ENCODE data around the gene TPST2.

Gene TPST2

DNA sequence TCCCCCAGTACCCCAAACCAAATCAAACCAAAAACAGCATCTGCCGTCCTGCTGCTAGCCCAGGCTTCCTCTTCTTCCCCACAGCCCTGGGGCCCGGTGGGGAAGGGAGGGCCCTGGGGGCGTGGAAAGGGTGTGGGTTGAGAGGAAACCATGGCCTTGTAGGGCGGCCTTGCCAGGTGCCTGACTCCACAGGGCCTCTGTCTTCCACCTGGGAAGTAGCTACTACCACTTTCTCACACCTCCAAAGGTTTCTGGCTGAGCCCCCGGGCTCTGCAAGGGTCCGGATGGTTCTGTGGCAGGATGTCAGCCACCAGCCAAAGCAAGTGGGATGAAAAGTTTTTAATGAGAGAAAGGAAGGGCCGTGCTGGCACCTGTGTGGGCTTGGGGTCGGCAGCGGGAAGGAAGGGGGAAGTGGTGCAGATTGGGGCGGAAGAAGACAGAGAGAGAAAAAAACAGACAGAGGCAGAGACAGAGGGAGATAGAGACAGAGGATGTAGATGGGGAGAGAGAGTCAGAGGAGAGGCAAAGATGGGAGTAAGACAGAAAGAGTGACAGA lies 10.5 kb downstream of the TPST2 start:
- no peak for DNase-seq

- DNase-seq = no peak
Measured at GRCh38 chr22:26577081-26577480, 12.9 kb downstream of the TPST2 start.

- peak; percentile 49 for DNase-seq
Measured at GRCh38 chr22:26576026-26576680, 13.8 kb downstream of the TPST2 start.

GRCh38 chr22:26574001-26574723 lies 15.8 kb downstream of the TPST2 start:
- no peak for DNase-seq

DNA sequence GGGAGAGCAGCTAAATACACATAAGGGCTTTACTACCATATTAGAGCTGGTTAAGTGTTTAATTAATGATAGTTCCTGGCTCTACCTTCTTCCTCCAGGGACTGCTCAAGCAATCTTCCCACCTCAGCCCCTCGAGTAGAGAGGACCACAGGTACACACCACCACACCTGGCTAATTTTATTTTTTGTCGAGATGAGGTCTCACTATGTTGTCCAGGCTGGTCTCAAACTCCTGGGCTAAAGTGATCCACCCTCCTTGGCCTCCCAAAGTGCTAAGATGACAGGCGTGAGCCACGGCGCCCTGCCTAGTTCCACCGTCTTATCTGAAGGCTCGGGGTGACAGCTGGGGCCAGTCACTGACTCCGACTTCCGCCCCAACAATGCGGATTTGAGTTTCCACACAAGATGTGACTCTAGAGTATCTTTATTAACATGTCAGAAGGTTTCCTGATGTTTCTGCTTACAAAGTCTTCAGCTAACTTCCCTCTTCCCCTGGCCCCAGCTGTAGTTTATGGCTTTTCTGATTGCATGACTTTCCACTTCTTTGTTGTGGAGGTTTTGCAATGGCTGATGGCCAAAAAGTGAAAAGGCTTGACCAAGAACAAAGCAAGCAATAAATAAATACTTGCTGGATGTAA lies 16.8 kb downstream of the TPST2 start:
- DNase-seq = no peak

DNA sequence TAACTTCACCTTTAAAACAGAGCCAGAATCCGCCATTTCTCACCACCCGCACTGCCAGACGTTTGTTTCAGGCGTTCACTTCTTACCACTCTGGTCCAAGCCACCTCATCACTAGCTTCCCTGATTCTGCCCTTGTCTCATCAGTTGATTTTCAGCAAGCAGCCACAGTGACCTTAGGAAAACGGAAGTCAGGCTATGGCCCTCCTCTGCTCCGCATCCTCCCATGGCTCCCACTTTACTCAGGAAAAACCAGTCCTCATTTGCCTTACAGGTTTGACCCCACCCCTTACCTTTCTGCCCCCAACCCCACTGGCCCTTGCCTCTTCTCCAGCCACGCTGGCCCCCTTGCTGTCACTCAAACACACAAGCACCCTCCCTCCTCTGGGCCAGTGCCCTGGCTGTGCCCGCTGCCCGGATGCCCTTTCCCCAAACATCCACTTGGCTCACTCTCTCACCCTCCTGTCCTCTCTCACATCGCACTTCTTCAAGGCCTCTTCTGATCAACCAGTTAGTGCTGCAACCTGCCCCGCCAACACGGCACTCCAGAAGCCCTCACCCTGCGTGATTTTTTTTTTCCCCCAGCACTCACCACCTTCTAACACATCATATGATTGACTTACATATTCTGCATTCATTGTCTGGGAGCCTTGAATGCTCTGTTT lies 18.9 kb downstream of the TPST2 start:
- no peak for DNase-seq

DNA sequence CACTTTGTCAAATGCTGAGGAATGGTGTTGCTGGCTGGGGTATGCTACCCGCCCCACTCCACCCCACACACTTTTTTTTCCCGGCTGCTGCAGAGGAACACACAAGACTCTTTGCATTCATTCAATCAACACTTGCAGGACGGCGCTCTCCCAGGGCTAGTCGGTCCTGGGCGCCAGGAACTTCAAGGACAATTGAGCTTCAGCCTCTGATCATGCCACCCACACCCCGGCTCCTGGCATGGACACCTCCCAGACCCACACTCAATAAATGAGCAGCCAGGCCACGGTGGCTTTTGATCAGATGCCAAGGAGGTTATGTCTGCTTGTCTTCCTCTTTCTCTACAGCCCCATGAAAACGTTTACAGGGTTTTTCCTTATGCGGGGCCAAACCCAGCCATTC lies 19.8 kb downstream of the TPST2 start:
- DNase-seq = no peak

GRCh38 chr22:26568207-26568706 lies 21.7 kb downstream of the TPST2 start:
- no peak for DNase-seq

DNA sequence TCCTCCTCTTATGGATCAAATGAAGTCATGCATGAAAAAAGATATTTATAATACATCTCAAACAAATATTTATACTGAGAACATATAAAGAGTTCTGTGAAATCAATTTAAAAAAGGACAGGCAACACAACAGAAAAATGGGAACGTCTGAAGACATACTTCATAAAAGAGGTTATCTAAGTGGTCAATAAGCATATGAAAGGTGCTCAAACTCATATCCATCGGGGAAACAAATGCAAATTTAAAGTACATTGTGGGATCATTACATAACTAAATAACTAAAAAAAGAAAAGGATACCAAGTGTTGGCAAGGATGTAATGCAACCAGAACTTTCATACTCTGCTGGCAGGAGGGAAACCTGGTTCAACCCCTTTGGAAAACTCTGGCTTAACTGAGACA lies 22.3 kb downstream of the TPST2 start:
- no peak for DNase-seq

- DNase-seq = no peak
Measured at GRCh38 chr22:26566994-26567393, 22.9 kb downstream of the TPST2 start.

DNA sequence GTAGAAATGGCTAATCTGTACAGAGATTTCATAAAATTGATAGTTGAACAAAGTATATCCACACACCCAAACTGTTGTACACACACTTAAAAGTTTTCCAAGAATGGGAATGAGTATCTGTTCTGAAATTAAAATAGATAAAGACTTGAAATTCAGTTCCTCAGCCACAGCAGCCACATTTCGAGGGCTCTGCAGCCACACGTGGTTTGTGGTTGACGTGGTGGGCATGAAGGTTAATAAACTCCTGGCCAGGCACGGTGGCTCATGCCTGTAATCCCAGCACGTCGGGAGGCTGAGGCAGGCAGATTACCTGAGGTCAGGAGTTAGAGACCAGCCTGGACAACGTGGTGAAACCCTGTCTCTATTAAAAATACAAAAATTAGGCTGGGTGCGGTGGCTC lies 24.0 kb downstream of the TPST2 start:
- no peak for DNase-seq

DNA sequence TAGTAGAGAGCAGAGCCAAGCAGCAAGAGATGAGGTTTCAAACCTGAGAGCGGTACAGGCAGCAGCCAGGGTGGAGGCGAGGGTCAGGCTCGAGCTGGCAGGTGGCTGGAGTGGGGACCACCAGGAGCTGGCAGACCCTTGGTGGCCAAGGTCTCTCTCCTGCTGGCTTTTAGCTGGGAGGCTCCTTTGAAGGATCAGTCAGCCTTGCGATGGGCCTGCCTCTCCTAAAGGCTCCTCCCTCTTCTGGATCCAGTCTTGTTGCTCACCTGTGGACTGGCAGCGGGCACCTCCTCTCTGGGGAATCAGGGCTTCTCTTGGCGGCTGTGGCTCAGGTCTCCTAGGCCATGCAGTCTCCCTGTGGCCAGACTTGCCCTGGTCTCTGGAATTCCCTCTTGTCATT lies 24.8 kb downstream of the TPST2 start:
- DNase-seq = no peak

DNA sequence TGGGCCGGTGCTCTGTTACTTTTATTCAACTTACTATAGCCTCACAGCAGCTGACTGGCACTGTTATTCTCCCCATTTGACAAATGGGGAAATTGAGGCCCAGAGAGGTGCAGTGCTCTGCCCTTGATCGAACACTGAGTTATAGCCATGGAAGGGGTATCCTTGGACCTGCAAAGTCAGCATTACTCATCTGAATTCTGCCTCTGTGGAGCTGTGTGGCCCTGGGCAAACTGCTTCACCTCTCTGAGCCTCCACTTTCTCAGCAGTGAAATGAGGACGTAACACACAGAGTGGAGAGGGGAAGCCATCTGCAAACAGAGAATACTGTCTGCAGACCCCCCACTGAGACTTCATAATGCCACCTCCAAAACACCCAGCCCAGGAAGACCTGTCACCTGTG lies 25.3 kb downstream of the TPST2 start:
- no peak for DNase-seq

DNA sequence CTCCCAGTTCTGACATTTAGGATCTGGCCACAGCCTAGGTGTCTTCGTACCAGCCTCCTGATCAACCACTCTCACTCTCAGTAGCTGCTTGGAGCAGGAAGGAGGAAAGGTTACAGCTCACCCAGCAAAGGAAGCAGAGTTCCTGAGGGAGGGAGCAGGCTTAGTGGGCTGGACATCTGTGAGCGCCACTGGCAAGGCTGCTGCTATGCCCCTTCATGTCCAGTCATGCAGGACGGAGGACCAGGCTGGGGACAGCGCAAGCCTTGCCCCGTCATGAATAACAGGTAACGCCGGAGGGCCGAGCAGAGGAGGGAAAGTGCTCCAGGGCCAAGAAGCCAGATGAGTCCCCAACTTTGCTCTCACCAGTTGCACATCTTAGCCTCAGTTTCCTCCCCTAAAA lies 25.8 kb downstream of the TPST2 start:
- DNase-seq = no peak

GRCh38 chr22:26563022-26563421 lies 26.9 kb downstream of the TPST2 start:
- no peak for DNase-seq

GRCh38 chr22:26561756-26562417 lies 28.0 kb downstream of the TPST2 start:
- DNase-seq = no peak

GRCh38 chr22:26559961-26560575 lies 29.9 kb downstream of the TPST2 start:
- DNase-seq = no peak

DNA sequence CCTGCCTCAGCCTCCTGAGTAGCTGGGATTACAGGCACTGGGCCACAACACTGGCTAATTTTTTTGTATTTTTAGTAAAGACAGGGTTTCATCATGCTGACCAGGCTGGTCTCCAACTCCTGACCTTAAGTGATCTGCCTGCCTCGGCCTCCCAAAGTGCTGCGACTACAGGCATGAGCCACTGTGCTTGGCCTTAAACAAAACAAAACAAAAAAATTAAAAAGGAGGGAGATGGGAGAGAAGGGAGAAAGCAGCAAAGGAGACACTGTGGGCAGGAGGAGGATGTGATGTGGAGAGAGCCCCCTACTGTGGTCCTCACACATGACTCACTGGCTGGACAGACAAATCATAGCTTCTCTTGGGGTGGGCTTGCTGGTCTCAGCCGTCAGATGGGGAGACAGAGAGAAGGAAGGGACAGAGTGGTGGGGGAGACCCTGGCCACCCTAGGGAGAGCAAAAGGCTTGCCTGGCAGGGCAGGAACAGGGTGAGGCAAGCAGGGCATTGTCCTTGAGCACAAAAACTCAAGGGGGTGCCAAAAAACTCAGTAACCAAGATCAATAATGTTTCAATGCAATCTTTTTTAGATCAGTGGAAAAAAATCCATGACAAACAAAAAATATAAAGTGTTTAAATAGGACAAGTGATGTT lies 31.6 kb downstream of the TPST2 start:
- peak; percentile 66 for DNase-seq

DNA sequence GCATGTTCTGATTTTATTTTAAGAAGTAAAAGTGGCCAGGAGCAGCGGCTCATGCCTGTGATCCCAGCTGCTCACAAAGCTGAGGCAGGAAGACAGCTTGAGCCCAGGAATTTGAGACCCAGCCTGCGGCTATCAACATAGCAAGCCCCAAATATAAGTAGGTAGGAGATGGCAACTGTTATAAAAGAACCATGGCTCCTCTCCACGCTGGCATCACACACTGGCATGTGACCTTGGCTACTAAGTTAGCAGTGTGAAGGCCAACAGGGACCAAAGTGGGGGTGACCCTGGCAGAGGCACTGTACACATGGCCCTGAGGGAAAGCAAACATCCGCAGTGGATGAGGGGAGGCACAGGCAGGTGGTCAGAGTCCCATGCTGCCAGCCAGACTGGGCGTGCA lies 33.0 kb downstream of the TPST2 start:
- no peak for DNase-seq

DNA sequence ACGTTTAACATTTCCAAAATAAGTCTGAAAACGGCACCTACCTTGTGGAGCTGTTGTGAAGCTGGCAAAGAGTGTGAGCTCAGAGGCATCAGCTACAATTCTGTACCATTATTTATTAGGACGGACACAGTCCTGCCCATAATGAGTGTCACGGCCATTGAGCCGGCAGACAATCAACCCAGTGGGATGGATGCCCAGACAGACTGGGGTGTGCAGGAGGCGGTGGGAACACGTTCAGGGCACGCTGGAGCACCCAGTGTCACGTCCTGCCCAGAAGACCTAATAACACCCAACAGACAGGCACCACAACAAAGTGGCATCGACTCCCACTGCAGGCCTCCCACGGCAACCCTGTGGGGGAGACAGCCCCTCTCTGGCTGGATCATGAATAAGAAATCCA lies 34.5 kb downstream of the TPST2 start:
- no peak for DNase-seq

DNA sequence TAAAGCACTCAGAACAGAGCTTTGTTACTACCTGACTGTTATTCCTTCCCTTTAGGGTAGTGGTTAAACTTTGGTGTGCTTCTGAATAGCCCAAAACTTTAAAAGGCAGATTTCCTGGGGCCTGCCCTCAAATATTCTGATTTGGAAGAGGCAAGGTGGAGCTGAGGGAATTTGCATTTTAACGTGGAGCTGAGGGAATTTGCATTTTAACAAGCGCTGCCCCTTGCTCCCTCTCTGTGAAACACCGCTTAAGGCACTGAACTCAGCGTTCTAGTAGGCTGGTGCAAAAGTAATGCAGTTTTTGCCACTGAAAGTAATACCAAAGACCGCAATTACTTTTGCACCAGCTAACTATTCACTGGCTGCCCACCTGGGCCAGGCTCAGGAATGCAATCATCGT lies 35.0 kb downstream of the TPST2 start:
- no peak for DNase-seq
